Measurements from ENCODE around the gene CCDC13.

Gene CCDC13

DNA sequence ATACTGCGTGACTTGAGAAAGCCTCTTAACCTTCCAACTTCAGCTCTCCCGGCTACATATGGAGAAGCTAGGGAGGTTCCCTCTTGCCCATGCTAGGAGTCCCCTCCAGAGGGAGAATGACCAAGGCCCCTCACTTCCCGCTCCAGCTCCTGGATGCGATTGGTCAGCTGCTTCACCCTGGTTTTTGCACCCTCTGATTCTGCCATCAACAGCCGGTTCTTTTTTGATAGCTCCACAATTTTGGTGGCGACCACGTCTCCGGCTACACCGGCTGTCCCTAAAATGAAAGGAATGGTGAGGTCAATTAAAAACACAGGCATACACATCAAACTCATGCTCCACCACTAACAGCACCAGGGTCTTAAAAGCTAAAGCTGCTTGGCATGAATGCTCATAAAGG is 20.6 kb downstream of the CCDC13 start:
- DNase-seq: no peak

DNA sequence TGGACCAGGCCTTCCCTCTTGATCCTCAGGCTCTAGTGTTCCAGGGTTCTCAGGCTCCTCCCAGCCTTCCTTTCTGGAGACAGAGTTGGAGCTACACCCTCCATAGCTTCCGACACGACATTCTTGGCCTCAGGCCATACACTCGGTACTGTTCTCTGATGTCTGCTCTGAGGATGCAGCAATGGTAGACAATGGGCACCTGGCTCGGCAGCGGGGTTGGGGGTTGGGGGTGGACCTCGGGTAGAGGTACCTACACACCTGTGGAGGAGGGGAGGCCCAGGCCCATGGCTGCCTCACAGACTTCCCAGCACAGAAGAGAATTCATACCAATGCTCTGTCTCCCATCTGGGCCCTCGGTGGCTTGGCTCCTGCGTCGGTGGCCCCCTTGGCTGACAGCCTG is 21.4 kb downstream of the CCDC13 start:
- no peak for DNase-seq

DNA sequence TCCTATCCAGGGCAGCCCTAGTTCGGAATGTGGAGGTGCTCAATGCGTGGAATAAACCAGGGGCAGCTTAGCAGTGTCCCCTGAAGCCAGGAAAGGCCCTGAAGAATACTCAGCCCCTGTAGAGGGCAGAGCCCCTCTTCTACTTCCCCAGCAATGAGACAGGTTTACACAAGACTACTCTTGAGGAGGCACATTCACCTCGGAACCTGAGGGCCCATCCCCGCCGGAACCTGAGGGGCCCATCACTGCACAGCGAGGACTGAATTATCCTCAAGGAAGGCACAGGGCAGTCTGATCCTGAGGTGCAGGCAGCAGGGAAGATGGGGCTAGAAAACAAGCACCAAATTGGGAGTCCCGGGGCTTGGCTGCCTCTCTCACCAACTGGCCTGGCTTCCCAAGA is 22.2 kb downstream of the CCDC13 start:
- no peak for DNase-seq

DNA sequence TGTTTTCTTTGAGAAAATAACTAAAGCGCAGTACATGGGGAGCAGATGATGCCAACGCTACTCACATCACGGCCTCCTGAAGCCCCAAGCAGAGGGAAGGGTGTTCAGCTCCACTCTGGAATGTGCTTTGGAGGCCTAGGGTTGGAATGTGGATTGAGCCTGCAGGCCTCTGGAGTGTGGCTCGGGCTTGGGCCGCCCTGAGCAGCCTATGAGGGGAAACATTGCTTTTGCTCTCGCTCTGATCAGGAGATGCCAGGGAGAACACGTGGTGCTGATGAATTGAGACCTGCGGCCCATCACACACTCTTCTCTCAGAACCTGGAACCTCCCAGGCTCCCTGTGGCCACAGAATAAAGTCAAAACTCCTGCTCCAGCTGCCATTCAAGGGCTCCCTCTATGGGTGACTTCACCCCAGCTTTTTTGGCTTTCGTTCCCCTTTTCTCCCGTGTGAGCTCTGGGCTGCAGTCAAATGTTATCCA is 23.3 kb downstream of the CCDC13 start:
- peak in 1 of 2 donors; percentile 17 for DNase-seq

DNA sequence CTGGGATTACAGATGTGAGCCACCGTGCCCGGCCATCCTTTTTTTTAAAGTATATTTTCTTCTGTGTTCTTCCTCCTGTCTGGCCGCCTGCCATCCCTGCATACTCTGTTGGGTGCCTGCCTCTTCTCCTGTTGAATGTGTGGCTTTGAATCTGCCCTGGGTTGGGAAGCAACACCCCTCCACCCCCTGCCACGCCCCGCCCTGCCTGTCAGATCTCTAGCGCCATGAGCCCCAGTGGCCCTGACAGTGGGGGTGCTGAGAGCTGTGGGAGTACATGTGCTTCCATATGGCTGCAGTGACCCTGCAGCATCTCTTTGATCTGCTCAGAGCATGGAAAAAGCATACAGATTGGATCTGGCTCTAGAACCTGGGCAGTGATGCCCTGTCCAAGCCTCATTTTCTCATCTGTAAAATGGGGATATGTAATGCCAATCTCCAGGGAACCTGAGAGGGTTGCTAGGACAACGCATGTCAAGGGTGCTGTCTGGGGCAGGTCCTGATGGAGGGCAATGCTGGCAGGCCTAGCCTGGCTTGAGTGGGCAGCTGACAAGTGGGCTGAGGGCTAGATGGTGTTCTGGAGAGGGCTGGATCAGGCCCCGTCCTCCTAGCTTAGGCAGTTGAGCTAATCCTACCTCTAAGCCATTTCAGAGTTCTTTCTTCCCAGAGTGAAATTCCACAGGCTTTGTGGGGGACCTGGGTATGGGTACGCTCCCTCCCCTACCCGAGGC is 23.9 kb downstream of the CCDC13 start:
- DNase-seq: no peak

DNA sequence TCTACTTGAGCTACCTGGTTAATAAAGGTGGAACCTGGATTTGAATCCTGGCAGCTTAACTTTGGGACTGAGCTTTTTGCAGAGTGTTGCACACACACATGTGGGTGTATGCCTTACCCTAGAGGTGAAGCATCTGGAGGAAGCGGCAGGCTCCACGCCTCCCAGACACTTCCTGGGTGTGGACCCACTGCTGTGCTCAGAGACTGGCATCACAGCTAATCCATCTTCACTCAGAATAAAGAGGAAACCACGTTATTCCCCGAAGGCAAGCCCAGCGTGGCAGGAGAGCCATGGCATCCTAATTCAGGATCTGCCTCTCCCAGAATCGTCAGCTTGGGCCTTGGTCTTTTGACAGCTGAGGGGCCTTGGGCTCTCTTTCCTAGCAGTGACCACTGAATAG is 25.5 kb downstream of the CCDC13 start:
- DNase-seq: peak in 1 of 2 donors; percentile 51

DNA sequence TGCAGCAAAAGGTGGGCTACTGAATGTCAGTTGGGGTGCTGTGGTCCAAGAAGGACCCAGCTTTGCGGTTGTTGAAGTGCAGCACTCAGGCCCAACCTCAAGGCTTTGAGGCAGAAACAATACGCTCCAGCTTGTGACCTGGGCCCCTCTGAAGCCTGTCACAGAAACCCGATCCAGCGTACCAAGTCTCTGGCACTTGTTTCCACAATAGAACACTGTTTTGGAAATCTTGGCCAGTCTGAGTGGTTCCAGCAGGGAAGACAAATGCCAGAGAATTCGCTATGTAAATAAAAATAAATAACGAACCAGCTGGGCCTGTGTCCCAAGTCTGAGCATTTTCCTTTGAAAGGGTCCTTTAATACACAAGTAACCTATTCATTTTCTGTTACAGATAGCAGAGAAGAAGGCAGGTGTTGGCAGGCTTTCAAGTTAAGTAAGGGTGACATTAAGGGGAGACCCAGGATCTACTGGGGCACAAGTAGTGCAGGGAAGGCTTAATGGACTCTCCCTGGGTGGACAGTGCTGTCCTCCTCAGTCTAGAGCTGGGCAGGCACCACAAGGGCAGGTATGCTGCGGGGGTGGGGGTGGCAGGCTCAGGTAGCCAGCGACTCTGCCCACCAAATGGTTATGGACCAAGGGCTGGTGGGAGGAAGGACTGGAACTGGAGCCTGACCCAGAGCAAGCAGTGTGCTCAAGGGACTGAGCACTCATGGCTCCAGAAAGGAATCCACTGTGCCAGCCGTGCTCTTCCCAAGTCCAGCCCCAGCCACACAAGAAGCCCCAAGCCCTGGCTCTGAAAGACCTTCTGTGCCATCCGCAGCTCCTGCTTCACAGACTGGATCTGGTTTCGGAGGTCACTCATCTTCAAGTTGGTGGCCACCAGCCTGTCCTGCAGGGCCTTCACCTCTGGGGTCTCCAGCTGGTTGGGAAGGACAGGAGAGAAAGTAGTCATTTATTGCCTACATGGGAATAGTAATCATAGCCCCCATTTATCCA is 26.3 kb downstream of the CCDC13 start:
- DNase-seq: no peak

DNA sequence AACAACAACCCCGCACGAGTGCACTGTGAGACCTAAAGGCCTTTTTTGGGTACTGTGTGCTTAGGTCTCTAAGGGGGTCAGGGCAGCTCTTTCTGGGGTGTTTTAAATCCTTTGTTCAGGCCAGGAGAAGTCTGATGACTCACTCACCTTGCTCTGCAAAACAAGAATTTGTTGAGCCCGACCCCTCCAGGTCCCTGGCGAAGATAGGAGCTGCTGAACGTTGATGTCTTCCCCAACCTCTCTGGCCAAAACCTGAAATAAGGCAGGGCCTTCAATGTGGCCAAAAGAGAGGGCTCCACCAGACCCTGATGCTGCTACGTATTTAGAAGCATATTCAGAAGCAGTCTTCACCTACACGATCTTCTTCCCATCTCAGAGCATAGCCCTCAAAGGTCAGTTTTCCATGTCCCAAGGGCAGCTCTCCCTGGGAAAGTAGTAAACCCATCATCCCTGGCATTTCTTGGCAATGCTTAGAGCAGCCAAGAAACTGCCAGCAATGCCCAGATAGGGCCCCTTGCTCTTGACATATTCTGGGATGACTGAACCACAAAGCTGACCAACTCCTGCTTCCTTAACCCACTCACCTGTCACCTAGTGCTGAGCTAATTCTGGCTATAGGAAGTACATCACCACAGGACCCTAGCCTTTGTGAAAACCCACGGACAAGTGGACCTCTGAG is 27.1 kb downstream of the CCDC13 start:
- DNase-seq: no peak

DNA sequence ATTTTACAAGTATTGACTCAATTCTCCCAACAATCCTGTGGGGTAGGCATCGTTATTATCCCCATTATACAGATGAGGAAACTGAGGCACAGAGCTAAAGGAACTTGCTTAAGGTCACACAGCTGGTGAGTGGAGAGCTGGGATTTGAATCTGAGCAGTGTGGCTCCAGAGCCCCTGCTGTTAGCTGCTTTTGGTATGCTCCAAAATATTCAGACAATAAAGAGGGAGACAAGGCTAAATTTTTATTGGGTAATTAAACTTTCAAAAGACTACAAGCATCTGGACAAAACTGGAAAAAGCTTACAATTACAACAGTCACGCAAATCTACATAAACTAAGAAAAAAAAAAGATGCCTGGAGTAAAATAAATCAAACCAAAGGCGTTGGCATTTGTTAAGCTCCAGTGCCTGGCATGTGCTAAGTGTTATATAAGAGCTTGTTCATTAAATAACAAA is 27.7 kb downstream of the CCDC13 start:
- DNase-seq: no peak

DNA sequence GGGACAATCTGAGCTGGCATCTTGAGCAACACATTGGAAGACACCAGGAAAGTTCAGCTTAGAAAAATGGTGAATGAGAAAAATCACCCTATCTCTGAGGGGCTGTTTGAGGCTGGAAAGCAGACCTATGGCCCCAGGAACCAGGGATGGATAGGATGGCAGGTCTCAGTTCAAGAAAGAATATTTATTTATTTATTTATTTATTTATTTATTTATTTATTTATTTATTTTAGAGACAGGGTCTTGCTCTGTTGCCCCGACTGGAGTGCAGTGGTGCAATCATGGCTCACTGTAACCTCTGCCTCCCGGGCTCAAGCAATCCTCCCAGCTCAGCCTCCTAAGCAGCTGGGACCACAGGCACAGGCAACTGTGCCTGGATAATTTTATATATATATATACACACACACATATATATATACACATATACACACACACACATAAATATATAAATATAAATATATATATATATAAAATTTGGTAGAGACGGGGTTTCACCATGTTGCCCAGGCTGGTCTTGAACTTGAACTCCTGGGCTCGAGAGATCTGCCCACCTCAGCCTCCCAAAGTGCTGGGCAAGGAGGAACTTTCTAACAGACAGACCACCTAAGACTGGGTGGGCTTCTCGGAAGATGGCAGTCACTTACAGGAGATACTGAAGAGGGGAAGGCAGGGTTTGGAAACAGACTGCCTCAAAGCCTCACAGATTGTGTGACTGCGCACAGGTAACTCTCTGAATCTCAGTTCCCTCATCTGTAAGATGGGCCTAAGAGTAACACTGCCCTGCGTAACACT is 29.7 kb downstream of the CCDC13 start:
- no peak for DNase-seq

DNA sequence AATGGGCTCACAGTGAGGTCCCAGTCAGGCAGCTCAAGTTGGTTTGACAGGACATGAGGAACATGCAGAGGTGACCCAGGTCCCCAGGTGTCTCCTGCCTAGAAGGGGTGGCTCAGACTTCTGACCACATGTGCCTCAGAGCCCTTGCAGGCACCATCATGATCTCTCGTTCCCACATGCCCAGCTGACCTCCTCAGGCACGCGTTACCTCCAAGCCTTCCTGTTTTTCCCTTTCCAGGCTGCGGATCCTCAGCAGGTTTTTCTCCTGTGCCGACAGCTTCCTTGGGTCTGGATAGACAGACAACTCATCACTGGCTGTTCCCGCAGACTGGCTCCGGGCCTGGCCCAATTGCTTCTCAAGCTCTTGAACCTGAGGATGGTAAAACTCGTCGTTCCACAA is 30.4 kb downstream of the CCDC13 start:
- no peak for DNase-seq

DNA sequence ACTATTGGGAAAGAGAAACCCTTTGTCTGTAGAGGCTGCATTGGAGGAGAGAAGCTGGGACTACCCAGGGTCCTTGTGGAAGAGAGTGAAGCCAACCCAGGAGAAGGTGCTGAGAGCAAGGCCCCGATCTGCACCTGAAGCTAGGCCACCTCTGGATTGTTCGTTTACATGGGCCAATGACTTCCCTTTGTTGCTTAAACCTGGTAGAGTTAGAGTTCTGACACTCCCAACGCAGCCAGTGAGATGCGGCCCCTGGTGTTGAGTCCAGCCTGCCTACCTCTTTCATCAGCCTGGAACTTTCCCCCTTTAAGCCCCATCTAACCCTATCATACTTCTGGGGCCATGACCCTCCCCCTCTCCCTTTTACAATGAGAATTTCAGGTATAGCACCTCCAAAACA is 30.8 kb downstream of the CCDC13 start:
- no peak for DNase-seq

DNA sequence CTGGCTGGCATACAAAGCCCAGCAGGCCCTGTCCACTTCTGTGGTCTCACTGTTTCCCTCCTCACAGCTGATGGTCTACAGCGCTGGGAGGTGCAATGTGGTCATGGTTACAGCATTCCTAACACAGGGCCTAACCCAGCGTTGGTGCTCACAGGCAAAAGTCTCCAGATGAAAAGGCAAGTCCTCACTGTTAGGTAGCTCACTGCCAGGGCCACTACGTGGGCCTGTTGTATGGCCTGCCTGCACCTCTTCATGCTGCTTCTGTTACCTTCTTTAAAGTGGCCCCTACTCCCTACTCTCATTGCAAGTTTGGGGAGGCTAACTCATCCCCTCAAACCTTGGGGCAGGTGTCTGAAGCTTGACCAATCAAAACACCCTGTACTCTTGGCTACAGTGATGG is 31.3 kb downstream of the CCDC13 start:
- no peak for DNase-seq

DNA sequence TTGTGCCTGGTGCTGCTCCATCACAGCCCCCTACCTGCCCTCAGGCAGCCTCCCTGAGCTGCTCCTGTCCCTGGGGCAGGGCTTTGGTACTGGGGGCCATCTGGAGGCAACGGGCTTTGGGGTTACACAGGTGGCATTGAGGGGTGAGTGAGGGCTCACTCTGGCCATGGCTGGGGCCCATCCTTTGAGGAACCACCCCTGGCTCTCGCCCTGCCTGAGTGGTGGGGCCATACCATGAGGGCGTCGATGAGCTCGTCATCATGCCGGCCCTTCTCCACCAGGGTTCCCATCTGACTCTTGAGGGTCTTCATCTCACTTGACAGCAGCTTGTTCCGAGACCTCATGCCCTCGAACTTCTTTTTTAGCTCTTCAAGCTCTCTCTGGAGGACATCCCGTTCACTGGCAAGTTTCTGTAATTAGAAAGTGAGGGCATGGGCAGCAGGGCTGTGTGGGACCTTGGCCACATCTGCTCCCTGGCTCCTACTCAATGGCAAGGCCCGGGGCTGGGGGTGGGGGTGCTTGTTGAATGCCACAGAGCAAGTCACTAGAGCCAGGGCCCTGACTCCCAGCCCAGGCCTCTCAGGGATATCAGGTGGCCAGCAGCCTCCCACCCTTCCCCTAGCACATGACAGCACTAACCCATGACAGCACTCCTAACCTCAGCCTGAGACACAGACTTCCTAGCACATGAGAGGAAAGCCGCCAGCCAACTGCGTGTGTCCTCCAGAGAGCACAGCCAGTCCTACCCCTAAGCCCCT is 33.5 kb downstream of the CCDC13 start:
- DNase-seq: no peak

DNA sequence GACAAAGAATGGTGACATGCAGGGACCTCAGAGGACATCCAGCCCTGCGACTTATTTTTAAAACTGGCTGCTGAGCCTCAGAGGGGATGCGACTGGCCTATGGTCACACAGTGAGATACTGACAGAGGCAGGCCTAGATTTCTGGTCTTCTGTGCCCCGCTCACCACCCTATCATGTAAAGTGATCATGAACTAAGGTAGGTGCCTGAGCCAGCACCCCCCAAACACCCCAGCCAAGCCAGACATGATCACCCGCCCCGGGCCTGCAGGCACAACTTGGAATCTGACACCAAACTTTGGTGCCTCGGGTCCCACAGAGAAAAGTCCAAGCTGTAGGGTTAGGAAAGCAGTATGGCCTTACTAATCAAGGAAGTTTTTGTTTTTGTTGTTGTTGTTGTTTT is 36.5 kb downstream of the CCDC13 start:
- no peak for DNase-seq

DNA sequence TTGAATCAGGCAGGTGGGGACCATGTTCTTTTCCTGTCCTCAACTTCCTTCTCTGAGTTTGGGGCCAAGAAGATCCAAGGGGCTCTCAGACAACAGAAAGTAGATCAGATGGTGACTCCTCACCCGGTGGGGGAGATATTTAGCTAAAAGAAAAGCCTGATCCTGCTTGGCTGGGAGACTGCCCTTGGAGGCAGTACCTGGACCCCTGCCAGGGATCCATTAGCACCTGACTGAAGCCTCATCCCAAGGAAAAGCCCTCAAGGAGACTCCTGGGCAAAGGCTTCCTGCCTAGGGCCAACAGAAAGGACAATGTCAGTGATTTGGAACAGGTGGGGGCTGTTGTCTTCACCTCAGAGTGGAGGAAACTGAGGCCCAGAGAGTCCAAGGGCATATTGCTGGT is 37.0 kb downstream of the CCDC13 start:
- DNase-seq: no peak

DNA sequence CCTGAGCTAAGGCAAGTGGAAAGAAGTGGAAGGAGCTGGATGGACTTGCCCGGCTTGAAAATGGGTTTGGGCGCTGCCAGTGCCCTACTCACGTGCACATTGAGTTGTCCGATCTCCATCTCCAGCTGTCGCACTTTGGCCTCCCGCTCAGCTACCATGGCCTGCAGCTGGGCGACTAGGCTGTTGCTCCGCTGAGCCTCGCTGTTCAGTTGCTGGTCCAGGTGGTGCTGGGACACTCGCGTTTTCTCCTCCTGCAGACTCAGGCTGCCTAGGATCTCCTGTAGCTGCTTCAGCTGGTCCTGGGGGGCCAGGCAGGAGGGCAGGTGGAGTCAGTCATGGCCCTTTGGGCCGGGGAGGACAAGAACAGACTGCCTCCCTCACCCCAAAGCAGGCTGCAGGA is 37.4 kb downstream of the CCDC13 start:
- no peak for DNase-seq

DNA sequence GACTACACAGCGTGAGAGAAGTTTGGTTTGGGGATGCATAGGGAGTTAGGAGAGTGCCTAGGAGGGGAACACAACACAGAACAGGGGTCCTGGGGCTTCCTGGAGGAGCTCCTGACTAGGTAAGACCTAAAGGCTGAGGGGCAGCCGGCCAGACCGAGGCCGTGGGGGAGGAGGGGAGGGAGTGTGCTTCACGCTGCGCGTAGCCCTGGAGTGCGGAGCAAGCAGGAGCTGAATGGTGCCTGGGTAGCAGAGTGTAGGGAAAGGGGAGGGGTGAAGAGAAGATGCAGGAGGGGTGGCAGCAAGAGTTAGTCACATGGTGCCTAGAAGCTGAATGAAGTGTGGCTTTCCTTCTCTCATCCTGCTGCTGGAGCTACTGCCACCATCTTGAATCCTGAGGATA is 38.0 kb downstream of the CCDC13 start:
- no peak for DNase-seq

DNA sequence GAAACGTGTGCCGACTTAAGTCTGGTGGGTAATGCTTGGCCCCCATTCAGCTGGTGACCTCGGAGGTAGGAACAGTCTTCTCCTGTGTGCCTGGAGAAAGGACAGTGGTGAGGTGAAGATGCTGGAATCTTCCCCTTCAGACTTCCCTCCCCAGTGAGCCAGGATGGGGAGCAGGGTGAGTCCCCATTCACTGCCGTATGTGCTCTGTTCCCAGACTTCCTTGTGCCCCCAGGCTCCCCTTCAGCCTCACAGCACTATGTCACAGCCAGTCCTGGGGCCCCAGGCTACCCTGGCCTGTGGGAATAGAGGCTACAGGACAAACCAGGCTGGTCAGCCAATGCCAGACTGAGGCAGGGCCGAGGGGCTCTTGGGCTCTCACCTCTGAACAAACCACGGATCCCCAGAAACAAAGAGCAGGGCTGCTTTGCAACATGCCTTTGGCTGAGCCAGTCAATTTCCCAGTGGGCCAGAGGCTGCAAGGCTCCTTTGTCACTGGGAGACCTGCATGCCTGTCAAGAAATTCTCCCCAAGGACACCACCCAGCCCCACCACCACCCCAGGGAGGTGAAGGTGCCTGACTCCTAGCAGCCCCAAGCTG is 38.7 kb downstream of the CCDC13 start:
- DNase-seq: no peak

DNA sequence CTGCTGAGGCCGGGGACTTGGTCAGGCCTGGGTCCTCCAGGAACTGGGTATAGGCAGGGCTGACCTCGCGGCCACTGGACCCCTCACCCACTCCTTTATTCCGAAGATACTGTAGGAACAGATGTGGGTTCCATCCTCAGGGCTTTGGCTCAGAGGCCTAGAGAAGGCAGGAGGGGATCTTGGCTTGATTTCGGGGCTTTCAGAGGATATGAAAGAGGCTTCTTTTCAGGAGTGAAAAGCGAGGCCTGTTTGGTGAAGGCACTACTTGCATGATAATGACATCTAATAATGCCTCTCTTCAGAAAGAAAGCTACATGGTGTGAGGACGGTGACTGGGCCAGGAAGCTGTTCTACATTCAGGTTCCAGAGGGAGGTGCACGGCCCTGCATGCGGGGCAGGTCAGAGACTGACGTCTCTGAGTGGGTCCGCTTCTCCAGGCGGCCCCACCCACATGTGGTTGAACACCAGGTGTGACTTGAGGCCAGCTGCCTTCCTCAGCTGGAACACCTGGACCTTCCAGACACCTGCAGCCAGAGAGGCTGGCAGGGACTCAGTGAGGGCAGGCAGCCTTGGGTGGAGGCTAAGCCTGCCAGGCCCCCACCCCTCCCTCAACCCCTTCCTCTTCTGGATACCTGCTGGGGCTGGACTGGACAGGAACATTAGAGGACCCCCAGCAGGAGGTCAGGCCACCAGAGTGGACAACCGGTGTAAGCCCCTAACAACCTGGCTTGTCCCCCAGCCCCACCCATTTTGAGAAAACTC is 39.4 kb downstream of the CCDC13 start:
- no peak for DNase-seq

Data from CD4-positive, alpha-beta T cell treated with Interferon alpha-2 for 1 hour (primary cell).